DMS 273 (cell line): Measurements from ENCODE around the gene LNPEP.
"Not testable (repeated sequence)": the region's sequence is repeated elsewhere in the genome, so short reads cannot be mapped to it uniquely, and the experiment has no call there.

ENCODE experiments used
- DNase-seq: peaks from one replicate; lab custom pipeline; 2025; ENCODE audit not compliant: unreplicated experiment; lab: John Stamatoyannopoulos, UW

LNPEP gene

GRCh38 chr5:97047076-97047475 lies 111.2 kb downstream of the LNPEP start:
- DNase-seq, result no peak

- DNase-seq, result no peak
Measured at GRCh38 chr5:97049175-97049574, 113.3 kb downstream of the LNPEP start.

- no peak for DNase-seq
Measured at GRCh38 chr5:97056263-97056662, 120.4 kb downstream of the LNPEP start.

- peak; percentile 13 for DNase-seq
Measured at GRCh38 chr5:97062046-97062445, 126.2 kb downstream of the LNPEP start.

GRCh38 chr5:97063251-97063650 lies 127.4 kb downstream of the LNPEP start:
- peak; percentile 4 for DNase-seq

GRCh38 chr5:97065475-97065874 lies 129.6 kb downstream of the LNPEP start:
- DNase-seq, result no peak

- DNase-seq, result no peak
Measured at GRCh38 chr5:97067296-97067850, 131.5 kb downstream of the LNPEP start.

- DNase-seq, result no peak
Measured at GRCh38 chr5:97070234-97070633, 134.4 kb downstream of the LNPEP start.

- DNase-seq, result no peak
Measured at GRCh38 chr5:97071101-97071500, 135.2 kb downstream of the LNPEP start.

- peak; percentile 24 for DNase-seq
Measured at GRCh38 chr5:97071993-97072392, 136.1 kb downstream of the LNPEP start.

- DNase-seq, result peak; percentile 29
Measured at GRCh38 chr5:97072696-97073095, 136.8 kb downstream of the LNPEP start.

GRCh38 chr5:97073420-97073819 lies 137.5 kb downstream of the LNPEP start:
- DNase-seq, result no peak

- DNase-seq, result no peak
Measured at GRCh38 chr5:97074859-97075489, 139.1 kb downstream of the LNPEP start.

GRCh38 chr5:97075649-97076048 lies 139.8 kb downstream of the LNPEP start:
- DNase-seq, result no peak

GRCh38 chr5:97076098-97076497 lies 140.2 kb downstream of the LNPEP start:
- DNase-seq, result no peak

- no peak for DNase-seq
Measured at GRCh38 chr5:97077246-97077645, 141.4 kb downstream of the LNPEP start.

- DNase-seq, result no peak
Measured at GRCh38 chr5:97078958-97079743, 143.3 kb downstream of the LNPEP start.

- DNase-seq, result not testable (repeated sequence)
Measured at GRCh38 chr5:97084782-97085458, 149.0 kb downstream of the LNPEP start.

GRCh38 chr5:97085459-97086181 lies 149.7 kb downstream of the LNPEP start:
- DNase-seq, result no peak
